Uterus (tissue), 2 donors: ENCODE data around the gene DMRTC2.

Source experiments
- POLR2A ChIP-seq, 2 donors: fragments of 450-650 bp; IDR thresholded peaks; one replicate each; pipeline ENCODE4 v1.6.1; 2016; ENCODE audit warnings: antibody characterized with exemption in 2 of 2, mild to moderate bottlenecking in 1 of 2, moderate library complexity in 1 of 2
- TF ChIP-seq, protein P1 (sequence below), 4 experiments: fragments of 200-600 bp in 2 of 4; fragments of 450-650 bp in 2 of 4; sonication (generic) in 2 of 4; IDR thresholded peaks; one replicate each; pipeline ENCODE4 v1.5.1; 2016 to 2019; ENCODE audit warnings: antibody characterized with exemption in 4 of 4, mild to moderate bottlenecking in 2 of 4, moderate library complexity in 1 of 4

DNA sequence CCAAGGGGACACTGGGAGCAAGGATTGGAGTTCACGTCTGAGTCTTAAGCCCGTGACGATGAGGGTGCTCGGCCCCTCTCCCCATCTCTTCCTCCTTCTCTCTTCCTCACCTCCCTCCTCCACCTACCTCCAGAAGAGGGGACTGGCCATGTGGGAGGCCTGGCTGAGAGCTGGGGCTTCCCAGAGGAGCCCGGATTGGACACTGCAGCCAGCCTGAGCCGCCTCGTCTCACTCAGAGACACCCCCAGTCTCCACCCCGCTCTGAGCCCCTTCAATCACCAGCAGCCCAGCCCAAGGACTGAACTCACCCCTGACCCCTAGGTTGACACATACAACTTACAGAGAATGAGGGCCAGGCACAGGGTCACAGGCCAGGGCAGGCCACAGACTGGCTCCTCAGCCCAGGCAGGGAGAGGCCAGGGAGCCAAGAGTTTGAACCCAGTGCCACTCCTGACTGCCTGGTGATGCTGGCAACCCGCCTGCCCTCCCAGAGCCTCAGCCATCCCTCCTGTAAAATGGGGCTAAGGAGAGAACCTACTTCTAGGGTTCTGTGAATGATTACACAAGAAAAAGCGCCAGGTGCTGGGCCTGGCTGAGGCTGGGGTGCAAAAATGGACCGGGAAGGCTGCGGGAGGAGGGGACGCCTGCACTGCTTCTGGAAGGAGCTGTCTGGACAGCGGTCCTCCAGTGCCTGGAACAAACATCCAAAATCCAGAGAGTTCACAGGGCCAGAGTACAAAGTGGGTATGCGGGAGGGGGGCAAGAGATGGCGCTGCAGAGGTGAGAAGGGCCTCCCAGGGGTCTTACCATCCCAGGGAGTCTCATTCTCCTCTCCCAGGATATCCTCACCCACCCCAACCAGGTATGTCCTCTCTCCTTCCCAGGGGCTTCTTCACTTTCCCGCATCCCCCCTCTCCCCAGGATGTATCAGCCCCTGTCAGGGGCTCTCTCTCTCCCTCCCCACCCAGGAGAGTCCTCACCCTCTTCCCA lies 33.4 kb downstream of the DMRTC2 start:
- TF ChIP-seq, protein P1, sequence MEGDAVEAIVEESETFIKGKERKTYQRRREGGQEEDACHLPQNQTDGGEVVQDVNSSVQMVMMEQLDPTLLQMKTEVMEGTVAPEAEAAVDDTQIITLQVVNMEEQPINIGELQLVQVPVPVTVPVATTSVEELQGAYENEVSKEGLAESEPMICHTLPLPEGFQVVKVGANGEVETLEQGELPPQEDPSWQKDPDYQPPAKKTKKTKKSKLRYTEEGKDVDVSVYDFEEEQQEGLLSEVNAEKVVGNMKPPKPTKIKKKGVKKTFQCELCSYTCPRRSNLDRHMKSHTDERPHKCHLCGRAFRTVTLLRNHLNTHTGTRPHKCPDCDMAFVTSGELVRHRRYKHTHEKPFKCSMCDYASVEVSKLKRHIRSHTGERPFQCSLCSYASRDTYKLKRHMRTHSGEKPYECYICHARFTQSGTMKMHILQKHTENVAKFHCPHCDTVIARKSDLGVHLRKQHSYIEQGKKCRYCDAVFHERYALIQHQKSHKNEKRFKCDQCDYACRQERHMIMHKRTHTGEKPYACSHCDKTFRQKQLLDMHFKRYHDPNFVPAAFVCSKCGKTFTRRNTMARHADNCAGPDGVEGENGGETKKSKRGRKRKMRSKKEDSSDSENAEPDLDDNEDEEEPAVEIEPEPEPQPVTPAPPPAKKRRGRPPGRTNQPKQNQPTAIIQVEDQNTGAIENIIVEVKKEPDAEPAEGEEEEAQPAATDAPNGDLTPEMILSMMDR (IDR thresholded peaks at IDR 0.05), result no peak
- TF ChIP-seq POLR2A (IDR thresholded peaks at IDR 0.05), result no peak
